Mesothelial cell of epicardium (in vitro differentiated cells): ENCODE data around the gene HGF. TPM values are rescaled to one million over a fixed set of nuclear protein-coding genes. Genes with fewer than 3 reads are reported as not detected.
"Not testable (repeated sequence)": the region's sequence is repeated elsewhere in the genome, so short reads cannot be mapped to it uniquely, and the experiment has no call there.

Source experiments
- DNase-seq, 2 experiments: peaks; one replicate each; pipeline ENCODE4 v3.0.0; 2021; ENCODE audit warnings: low spot score in 2 of 2; ENCODE audit not compliant: unreplicated experiment in 2 of 2
- H3K27ac Mint-ChIP-seq: 2 replicates; pipeline ENCODE4 v1.8.0; 2021; ENCODE audit warnings: mixed read lengths
- H3K27me3 Mint-ChIP-seq: 2 replicates; pipeline ENCODE4 v1.8.0; 2021; ENCODE audit warnings: low read depth, mixed read lengths
- H3K36me3 Mint-ChIP-seq: 2 replicates; pipeline ENCODE4 v1.8.0; 2021; ENCODE audit warnings: mixed read lengths
- H3K4me1 Mint-ChIP-seq: 2 replicates; pipeline ENCODE4 v1.8.0; 2021; ENCODE audit warnings: mixed read lengths
- H3K4me3 Mint-ChIP-seq: 2 replicates; pipeline ENCODE4 v1.8.0; 2021; ENCODE audit warnings: mild to moderate bottlenecking, moderate library complexity, mixed read lengths
- H3K9me3 Mint-ChIP-seq: 2 replicates; pipeline ENCODE4 v1.8.0; 2021; ENCODE audit warnings: mixed read lengths
- CTCF ChIP-seq: fragments of 200-600 bp; sonication (generic); IDR thresholded peaks from one replicate; pipeline ENCODE4 v1.5.0; 2021; ENCODE audit warnings: antibody characterized with exemption; ENCODE audit not compliant: unreplicated experiment
- total RNA-seq: library from RNA; stranded (reverse); gene quantifications from 3 replicates; pipeline ENCODE4 v1.2.1, GENCODE V29; 2021

The HGF gene
- 14.1 to 18.8 TPM (median 15.1 TPM) in 3 replicates for total RNA-seq

GRCh38 chr7:81769891-81770727 is at the start of gene HGF:
Gene HGF (minus strand): TSS chr7:81770047. CDS start chr7:81769971, 76 bp downstream.
- H3K4me1 Mint-ChIP-seq = peaks cover 53% of the 10 kb centered on the region

GRCh38 chr7:81816312-81816711 is 46.5 kb upstream of the HGF start:
- Mint-ChIP-seq H3K9me3 (peaks cover 4% of the 10 kb centered on the region), H3K36me3 (no peaks in the 10 kb centered on the region), H3K4me1 (peaks cover 12% of the 10 kb centered on the region), H3K27me3 (no peaks in the 10 kb centered on the region), H3K27ac (no peak overlapping the region), H3K4me3 (no peak overlapping the region)
- no peak for TF ChIP-seq CTCF
- no peak for DNase-seq

More at GRCh38 chr7:81769891-81770727, at the start of gene HGF:
- Mint-ChIP-seq H3K27ac (peak within 1 kb of the TSS; percentile 80), H3K27me3 (no peaks in the 10 kb centered on the region), H3K36me3 (no peaks in the 10 kb centered on the region), H3K9me3 (no peaks in the 10 kb centered on the region), H3K4me3 (peak within 1 kb of the TSS; percentile 63)
- peak in 1 of 2 experiments; percentile 41 for DNase-seq
- TF ChIP-seq CTCF = no peak

- DNase-seq, H3K36me3 Mint-ChIP-seq, H3K27ac Mint-ChIP-seq, H3K4me3 Mint-ChIP-seq, H3K9me3 Mint-ChIP-seq, H3K27me3 Mint-ChIP-seq: not testable (repeated sequence)
- H3K4me1 Mint-ChIP-seq = peaks cover 12% of the 10 kb centered on the region
These were observed 43.1 kb upstream of the HGF start for GRCh38 chr7:81812866-81813476.

- no peak for TF ChIP-seq CTCF
- H3K4me1 Mint-ChIP-seq = peaks cover 12% of the 10 kb centered on the region
- no peak overlapping the region for H3K4me3 Mint-ChIP-seq
- H3K36me3 Mint-ChIP-seq = no peaks in the 10 kb centered on the region
- peaks cover 4% of the 10 kb centered on the region for H3K9me3 Mint-ChIP-seq
- no peak for DNase-seq
- no peaks in the 10 kb centered on the region for H3K27me3 Mint-ChIP-seq
- H3K27ac Mint-ChIP-seq = no peak overlapping the region
These were observed 42.4 kb upstream of the HGF start for GRCh38 chr7:81811956-81812865.

GRCh38 chr7:81810476-81811155 is 40.8 kb upstream of the HGF start:
- no peak for DNase-seq
- Mint-ChIP-seq H3K9me3 (peaks cover 4% of the 10 kb centered on the region), H3K27me3 (no peaks in the 10 kb centered on the region), H3K4me1 (no peaks in the 10 kb centered on the region), H3K36me3 (no peaks in the 10 kb centered on the region), H3K27ac (peak overlapping the region; percentile 11), H3K4me3 (no peak overlapping the region)
- no peak for TF ChIP-seq CTCF

- not testable (repeated sequence) for H3K27me3 Mint-ChIP-seq, H3K9me3 Mint-ChIP-seq, H3K27ac Mint-ChIP-seq, H3K4me1 Mint-ChIP-seq, H3K4me3 Mint-ChIP-seq, H3K36me3 Mint-ChIP-seq, DNase-seq
These were observed 38.5 kb upstream of the HGF start for GRCh38 chr7:81808310-81808709.
